HG02852 (cell line): ENCODE data around the gene PRSS23.
"Not testable (repeated sequence)": the region's sequence is repeated elsewhere in the genome, so short reads cannot be mapped to it uniquely, and the experiment has no call there.

ENCODE experiments used
- ATAC-seq: cut with Tn5 transposase; IDR thresholded peaks from one replicate; pipeline ENCODE4 v1.9.1; 2021; ENCODE audit warnings: mild to moderate bottlenecking, moderate library complexity; ENCODE audit not compliant: unreplicated experiment

The PRSS23 gene

GRCh38 chr11:86800076-86800959, at the start of gene PRSS23:
TSS of gene PRSS23 (plus strand) at chr11:86800542. CDS start at chr11:86807644, 7,102 bp downstream.
- ATAC-seq = no peak

- no peak for ATAC-seq
Measured at GRCh38 chr11:86753459-86753858, 46.9 kb upstream of the PRSS23 start.

GRCh38 chr11:86755146-86755545, 45.2 kb upstream of the PRSS23 start:
- no peak for ATAC-seq

GRCh38 chr11:86758171-86758570, 42.2 kb upstream of the PRSS23 start:
- no peak for ATAC-seq

- ATAC-seq = no peak
Measured at GRCh38 chr11:86760577-86760976, 39.8 kb upstream of the PRSS23 start.

- no peak for ATAC-seq
Measured at GRCh38 chr11:86761978-86762377, 38.4 kb upstream of the PRSS23 start.

GRCh38 chr11:86765203-86765602, 35.1 kb upstream of the PRSS23 start:
- ATAC-seq = no peak

GRCh38 chr11:86765878-86766277, 34.5 kb upstream of the PRSS23 start:
- ATAC-seq = no peak

GRCh38 chr11:86769219-86769618, 31.1 kb upstream of the PRSS23 start:
- no peak for ATAC-seq

GRCh38 chr11:86770473-86771027, 29.8 kb upstream of the PRSS23 start:
- ATAC-seq = not testable (repeated sequence)

- no peak for ATAC-seq
Measured at GRCh38 chr11:86772999-86773398, 27.3 kb upstream of the PRSS23 start.

GRCh38 chr11:86773513-86774252, 26.7 kb upstream of the PRSS23 start:
- no peak for ATAC-seq

- no peak for ATAC-seq
Measured at GRCh38 chr11:86774417-86774816, 25.9 kb upstream of the PRSS23 start.

GRCh38 chr11:86775361-86775760, 25.0 kb upstream of the PRSS23 start:
- ATAC-seq = no peak

GRCh38 chr11:86781546-86781945, 18.8 kb upstream of the PRSS23 start:
- ATAC-seq = no peak

GRCh38 chr11:86782742-86783141, 17.6 kb upstream of the PRSS23 start:
- ATAC-seq = no peak

- no peak for ATAC-seq
Measured at GRCh38 chr11:86783661-86784060, 16.7 kb upstream of the PRSS23 start.

- ATAC-seq = no peak
Measured at GRCh38 chr11:86784241-86784681, 16.1 kb upstream of the PRSS23 start.

- no peak for ATAC-seq
Measured at GRCh38 chr11:86785576-86785975, 14.8 kb upstream of the PRSS23 start.

- no peak for ATAC-seq
Measured at GRCh38 chr11:86787018-86787536, 13.3 kb upstream of the PRSS23 start.

GRCh38 chr11:86787656-86788055, 12.7 kb upstream of the PRSS23 start:
- ATAC-seq = no peak
